Measurements from ENCODE around the gene PRPF6. TPM values are rescaled to one million over a fixed set of nuclear protein-coding genes. Genes with fewer than 3 reads are reported as not detected.

Gene PRPF6
- total RNA-seq, 4 donors from 2014 or later, result 28.5 to 73.0 (median 69.6) TPM

GRCh38 chr20:64023361-64024140, 42.6 kb downstream of the PRPF6 start:
- Histone ChIP-seq H3K4me1 (no peaks in the 10 kb centered on the region), H3K9me3 (no peaks in the 10 kb centered on the region), H3K4me3 (no peak overlapping the region), H3K27ac (no peak overlapping the region), H3K27me3 (no peaks in the 10 kb centered on the region), H3K36me3 (no peaks in the 10 kb centered on the region)
- TF ChIP-seq POLR2A (IDR thresholded peaks at IDR 0.05) (no peak), CTCF (IDR thresholded peaks at IDR 0.05) (no peak)
- DNase-seq, result no peak
- intact Hi-C loops (cut with DNase I; ENCODE audit: low total_unique reads), result no loop called here

- Histone ChIP-seq H3K4me3 (no peak overlapping the region), H3K27ac (no peak overlapping the region), H3K36me3 (no peaks in the 10 kb centered on the region), H3K9me3 (no peaks in the 10 kb centered on the region), H3K27me3 (no peaks in the 10 kb centered on the region), H3K4me1 (no peaks in the 10 kb centered on the region)
- no peak for DNase-seq
- no peak for TF ChIP-seq CTCF (IDR thresholded peaks at IDR 0.05)
- intact Hi-C loops (cut with DNase I; ENCODE audit: low total_unique reads), result no loop called here
Observed at GRCh38 chr20:64024141-64024990, 43.4 kb downstream of the PRPF6 start.

GRCh38 chr20:64025101-64025825, 44.3 kb downstream of the PRPF6 start:
- intact Hi-C loops (cut with DNase I; ENCODE audit: low total_unique reads), result no loop called here
- H3K4me1 ChIP-seq, result no peaks in the 10 kb centered on the region
- TF ChIP-seq CTCF (IDR thresholded peaks at IDR 0.05) (no peak), POLR2A (IDR thresholded peaks at IDR 0.05) (no peak)
- no peaks in the 10 kb centered on the region for H3K36me3 ChIP-seq
- H3K27ac ChIP-seq, result no peak overlapping the region
- H3K27me3 ChIP-seq, result no peaks in the 10 kb centered on the region
- no peak overlapping the region for H3K4me3 ChIP-seq
- no peaks in the 10 kb centered on the region for H3K9me3 ChIP-seq
- DNase-seq, result no peak

GRCh38 chr20:64025826-64026412, 45.0 kb downstream of the PRPF6 start:
- no peak overlapping the region for H3K27ac ChIP-seq
- H3K36me3 ChIP-seq, result no peaks in the 10 kb centered on the region
- no peak for DNase-seq
- H3K4me3 ChIP-seq, result no peak overlapping the region
- intact Hi-C loops (cut with DNase I; ENCODE audit: low total_unique reads), result no loop called here
- H3K9me3 ChIP-seq, result no peaks in the 10 kb centered on the region
- no peaks in the 10 kb centered on the region for H3K4me1 ChIP-seq
- H3K27me3 ChIP-seq, result no peaks in the 10 kb centered on the region
- no peak for TF ChIP-seq CTCF (IDR thresholded peaks at IDR 0.05)
- no peak for TF ChIP-seq POLR2A (IDR thresholded peaks at IDR 0.05)
